ENCODE measurements around the gene CLEC4D.
A peak's percentile ranks its signal among the peaks of the same experiment; 100 is the strongest.
"Not testable (repeated sequence)": the region's sequence is repeated elsewhere in the genome, so short reads cannot be mapped to it uniquely, and the experiment has no call there.

Gene CLEC4D

GRCh38 chr12:8513256-8513655 is at the start of gene CLEC4D:
Gene CLEC4D, plus strand, starts transcription at chr12:8513503. Its CDS starts 230 bp downstream, at chr12:8513733.
- peak; percentile 74 for DNase-seq

GRCh38 chr12:8465301-8465996 is 47.9 kb upstream of the CLEC4D start:
- peak; percentile 16 for DNase-seq

GRCh38 chr12:8466241-8466640 is 47.1 kb upstream of the CLEC4D start:
- DNase-seq: peak; percentile 45

GRCh38 chr12:8471090-8471489 is 42.2 kb upstream of the CLEC4D start:
- DNase-seq: no peak

GRCh38 chr12:8475508-8476203 is 37.6 kb upstream of the CLEC4D start:
- DNase-seq: no peak

GRCh38 chr12:8482571-8483061 is 30.7 kb upstream of the CLEC4D start:
- no peak for DNase-seq

- DNase-seq: no peak
Measured at GRCh38 chr12:8483079-8483478, 30.2 kb upstream of the CLEC4D start.

GRCh38 chr12:8491646-8492530 is 21.4 kb upstream of the CLEC4D start:
- DNase-seq: peak; percentile 51

- peak; percentile 99 for DNase-seq
Measured at GRCh38 chr12:8493084-8493483, 20.2 kb upstream of the CLEC4D start.

GRCh38 chr12:8495671-8496070 is 17.6 kb upstream of the CLEC4D start:
- not testable (repeated sequence) for DNase-seq

- DNase-seq: not testable (repeated sequence)
Measured at GRCh38 chr12:8496074-8496473, 17.2 kb upstream of the CLEC4D start.

GRCh38 chr12:8499616-8500015 is 13.7 kb upstream of the CLEC4D start:
- no peak for DNase-seq

- DNase-seq: peak; percentile 29
Measured at GRCh38 chr12:8501720-8502119, 11.6 kb upstream of the CLEC4D start.

GRCh38 chr12:8504351-8504750 is 9.0 kb upstream of the CLEC4D start:
- DNase-seq: no peak

- no peak for DNase-seq
Measured at GRCh38 chr12:8507596-8507995, 5.7 kb upstream of the CLEC4D start.

GRCh38 chr12:8508223-8508622 is 5.1 kb upstream of the CLEC4D start:
- DNase-seq: no peak

GRCh38 chr12:8508910-8509841 is 4.1 kb upstream of the CLEC4D start:
- DNase-seq: no peak

- DNase-seq: no peak
Measured at GRCh38 chr12:8517971-8518370, 4.7 kb downstream of the CLEC4D start.

GRCh38 chr12:8519171-8519570 is 5.9 kb downstream of the CLEC4D start:
- peak; percentile 58 for DNase-seq

GRCh38 chr12:8527250-8528130 is 14.2 kb downstream of the CLEC4D start:
- no peak for DNase-seq

GRCh38 chr12:8532045-8532444 is 18.7 kb downstream of the CLEC4D start:
- DNase-seq: no peak
